Testis (tissue), 5 donors: Measurements from ENCODE around the gene TTLL3. TPM values are rescaled to one million over a fixed set of nuclear protein-coding genes. Genes with fewer than 3 reads are reported as not detected.

Source experiments
- DNase-seq: peaks from one replicate; pipeline ENCODE4 v3.0.0-alpha.2; 2019
- H3K27ac ChIP-seq, 2 donors: fragments of 200-600 bp; sonication (generic); one replicate each; pipeline ENCODE4 v1.5.1; 2019
- H3K27me3 ChIP-seq: fragments of 200-600 bp; sonication (generic); one replicate; pipeline ENCODE4 v1.5.1; 2019
- H3K36me3 ChIP-seq: fragments of 200-600 bp; sonication (generic); one replicate; pipeline ENCODE4 v1.5.1; 2017; ENCODE audit warnings: low read depth; ENCODE audit errors: missing control alignments
- H3K4me1 ChIP-seq: fragments of 200-600 bp; sonication (generic); one replicate; pipeline ENCODE4 v1.5.1; 2019
- H3K4me3 ChIP-seq, 2 donors: fragments of 200-600 bp; sonication (generic); one replicate each; pipeline ENCODE4 v1.5.1; 2017 to 2019
- H3K9me3 ChIP-seq: fragments of 200-600 bp; sonication (generic); one replicate; pipeline ENCODE4 v1.5.1; 2017
- POLR2A ChIP-seq: fragments of 450-650 bp; IDR thresholded peaks from one replicate; pipeline ENCODE4 v1.6.1; 2017; ENCODE audit warnings: antibody characterized with exemption, mild to moderate bottlenecking, moderate library complexity
- WGBS, 2 donors: methylation state at CpG; one replicate each; pipeline ENCODE4 v1.1.5; 2018; 5-methylcytosine and 5-hydroxymethylcytosine counted together
- intact Hi-C: fragments of 100-400 bp; cut with DNase I; formaldehyde crosslinking; loops from one replicate; pipeline ENCODE4 v1.15.1; 2023; ENCODE audit warnings: low total_unique reads
- long read RNA-seq, 2 donors: transcript quantifications; one replicate each; lab custom pipeline, GENCODE V29; 2026
- polyA plus RNA-seq: library from polyadenylated mRNA; stranded (reverse); fragments of 350-450 nt; fragmentation: Illumina TruSeq; extraction: RNeasy Lipid Tissue Mini Kit (QIAGEN cat#74804); gene quantifications from one replicate; pipeline ENCODE4 v1.2.3, GENCODE V29; 2014; ENCODE audit warnings: low read depth, low replicate concordance; ENCODE audit not compliant: insufficient read depth
- total RNA-seq, 2 donors: library from RNA; depleted of rRNA; stranded (reverse); fragments of >200 nt; gene quantifications; one replicate each; pipeline ENCODE4 v1.2.3, GENCODE V29; 2016
- TF ChIP-seq, protein P1 (sequence below), 3 experiments: fragments of 450-650 bp in 2 of 3; fragments of 200-600 bp in 1 of 3; sonication (generic) in 1 of 3; IDR thresholded peaks; one replicate each; pipeline ENCODE4 v1.5.1; 2016 to 2019; ENCODE audit warnings: antibody characterized with exemption in 3 of 3, mild to moderate bottlenecking in 2 of 3, moderate library complexity in 1 of 3

The TTLL3 gene, protein sequence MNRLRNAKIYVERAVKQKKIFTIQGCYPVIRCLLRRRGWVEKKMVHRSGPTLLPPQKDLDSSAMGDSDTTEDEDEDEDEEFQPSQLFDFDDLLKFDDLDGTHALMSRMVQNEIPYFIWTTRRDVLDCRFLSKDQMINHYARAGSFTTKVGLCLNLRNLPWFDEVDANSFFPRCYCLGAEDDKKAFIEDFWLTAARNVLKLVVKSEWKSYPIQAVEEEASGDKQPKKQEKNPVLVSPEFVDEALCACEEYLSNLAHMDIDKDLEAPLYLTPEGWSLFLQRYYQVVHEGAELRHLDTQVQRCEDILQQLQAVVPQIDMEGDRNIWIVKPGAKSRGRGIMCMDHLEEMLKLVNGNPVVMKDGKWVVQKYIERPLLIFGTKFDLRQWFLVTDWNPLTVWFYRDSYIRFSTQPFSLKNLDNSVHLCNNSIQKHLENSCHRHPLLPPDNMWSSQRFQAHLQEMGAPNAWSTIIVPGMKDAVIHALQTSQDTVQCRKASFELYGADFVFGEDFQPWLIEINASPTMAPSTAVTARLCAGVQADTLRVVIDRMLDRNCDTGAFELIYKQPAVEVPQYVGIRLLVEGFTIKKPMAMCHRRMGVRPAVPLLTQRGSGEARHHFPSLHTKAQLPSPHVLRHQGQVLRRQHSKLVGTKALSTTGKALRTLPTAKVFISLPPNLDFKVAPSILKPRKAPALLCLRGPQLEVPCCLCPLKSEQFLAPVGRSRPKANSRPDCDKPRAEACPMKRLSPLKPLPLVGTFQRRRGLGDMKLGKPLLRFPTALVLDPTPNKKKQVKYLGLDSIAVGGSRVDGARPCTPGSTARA
- total RNA-seq = 100 to 1,000 TPM; 142 to 163 TPM
- 104 TPM for polyA plus RNA-seq
- long read RNA-seq, donor 1, full-length matches to known transcripts = 2 of 2 reads
- long read RNA-seq, donor 1, partial matches to known transcripts = 0 of 2 reads
- long read RNA-seq, donor 1, other reads (novel, unspliced or antisense) = 0 of 2 reads
- long read RNA-seq, donor 2 = 0 reads

DNA sequence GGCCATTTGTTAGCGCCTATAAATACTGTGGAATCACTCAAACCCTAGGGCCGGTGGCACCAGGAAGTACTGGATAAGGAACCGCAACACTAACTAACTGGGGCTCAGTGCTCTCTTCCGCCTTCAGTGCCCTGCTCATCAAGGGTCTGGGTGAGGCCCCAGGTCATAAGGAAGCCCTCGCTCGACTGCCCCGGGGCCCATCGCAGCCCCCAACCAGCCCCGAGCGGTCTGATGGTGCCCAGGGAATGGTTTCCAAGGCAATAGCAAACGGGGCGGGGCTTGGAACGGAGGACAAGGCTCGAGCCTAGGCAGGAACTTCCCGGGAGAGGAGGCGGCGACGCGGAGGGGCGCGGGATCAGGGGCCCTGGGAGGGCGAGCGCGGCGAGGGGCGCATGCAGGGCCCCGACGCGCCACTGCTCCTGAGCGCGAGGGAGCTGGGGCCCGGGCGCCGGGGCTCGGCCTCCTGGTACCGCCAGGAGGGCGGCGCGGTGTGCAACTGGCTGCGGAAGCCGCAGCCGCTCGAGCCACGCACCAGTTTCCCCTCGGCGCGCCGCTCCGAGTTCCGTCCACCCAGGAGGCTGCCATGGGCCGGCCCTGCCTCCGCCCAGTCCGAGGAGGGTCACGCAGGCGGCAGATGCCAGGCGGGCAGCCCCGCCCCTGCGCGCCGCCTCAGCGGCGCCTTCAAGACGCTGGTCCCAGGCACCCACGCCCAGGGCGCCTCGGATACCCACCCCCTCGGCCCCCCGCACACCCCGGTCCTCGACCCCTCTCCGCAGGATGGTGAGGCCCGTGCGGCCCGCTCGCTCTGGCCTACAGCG lies at the start of gene TTLL3:
TSS of gene TTLL3 (plus strand) at position 648 of the 818 bp plus-strand sequence. CDS start 400 bp downstream, outside the sequence.
- TF ChIP-seq, protein P1, sequence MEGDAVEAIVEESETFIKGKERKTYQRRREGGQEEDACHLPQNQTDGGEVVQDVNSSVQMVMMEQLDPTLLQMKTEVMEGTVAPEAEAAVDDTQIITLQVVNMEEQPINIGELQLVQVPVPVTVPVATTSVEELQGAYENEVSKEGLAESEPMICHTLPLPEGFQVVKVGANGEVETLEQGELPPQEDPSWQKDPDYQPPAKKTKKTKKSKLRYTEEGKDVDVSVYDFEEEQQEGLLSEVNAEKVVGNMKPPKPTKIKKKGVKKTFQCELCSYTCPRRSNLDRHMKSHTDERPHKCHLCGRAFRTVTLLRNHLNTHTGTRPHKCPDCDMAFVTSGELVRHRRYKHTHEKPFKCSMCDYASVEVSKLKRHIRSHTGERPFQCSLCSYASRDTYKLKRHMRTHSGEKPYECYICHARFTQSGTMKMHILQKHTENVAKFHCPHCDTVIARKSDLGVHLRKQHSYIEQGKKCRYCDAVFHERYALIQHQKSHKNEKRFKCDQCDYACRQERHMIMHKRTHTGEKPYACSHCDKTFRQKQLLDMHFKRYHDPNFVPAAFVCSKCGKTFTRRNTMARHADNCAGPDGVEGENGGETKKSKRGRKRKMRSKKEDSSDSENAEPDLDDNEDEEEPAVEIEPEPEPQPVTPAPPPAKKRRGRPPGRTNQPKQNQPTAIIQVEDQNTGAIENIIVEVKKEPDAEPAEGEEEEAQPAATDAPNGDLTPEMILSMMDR (IDR thresholded peaks at IDR 0.05) = no peak
- TF ChIP-seq POLR2A = no peak
- peak; percentile 83 for DNase-seq
- intact Hi-C loops = loop anchor here (10.0 kb wide), 1 partner anchor 155 kb away; no protein-coding TSS in a partner anchor
- Histone ChIP-seq H3K9me3 (no peaks in the 10 kb centered on the region), H3K27ac (peak within 1 kb of the TSS; percentile 84 to 91), H3K36me3 (no peaks in the 10 kb centered on the region), H3K27me3 (no peaks in the 10 kb centered on the region), H3K4me3 (peak within 1 kb of the TSS; percentile 79 to 81), H3K4me1 (peaks cover 12% of the 10 kb centered on the region)
- WGBS, 2 donors = 0 to 1% methylated on average over 2 to 71 of the region's 76 CpGs

- WGBS, 2 donors = 84 to 91% methylated on average over 9 to 10 of the region's 10 CpGs
- intact Hi-C loops = no loop called here
- Histone ChIP-seq H3K4me1 (no peaks in the 10 kb centered on the region), H3K27me3 (no peaks in the 10 kb centered on the region), H3K36me3 (peaks cover 4% of the 10 kb centered on the region), H3K27ac (no peak overlapping the region), H3K9me3 (no peaks in the 10 kb centered on the region), H3K4me3 (no peak overlapping the region)
- TF ChIP-seq, protein P1 (IDR thresholded peaks at IDR 0.05) = no peak
- TF ChIP-seq POLR2A = no peak
- no peak for DNase-seq
Measured at GRCh38 chr3:9760779-9761505, 49.1 kb upstream of the TTLL3 start.

GRCh38 chr3:9761919-9762318 lies 48.1 kb upstream of the TTLL3 start:
- H3K27me3 ChIP-seq = no peaks in the 10 kb centered on the region
- intact Hi-C loops = no loop called here
- no peak for DNase-seq
- no peak overlapping the region for H3K27ac ChIP-seq
- H3K36me3 ChIP-seq = peaks cover under 1% of the 10 kb centered on the region
- no peaks in the 10 kb centered on the region for H3K9me3 ChIP-seq
- WGBS, 2 donors = 89 to 99% methylated on average over 5 of the region's 5 CpGs
- no peaks in the 10 kb centered on the region for H3K4me1 ChIP-seq
- H3K4me3 ChIP-seq = no peak overlapping the region
- TF ChIP-seq, protein P1 (IDR thresholded peaks at IDR 0.05) = no peak
- no peak for TF ChIP-seq POLR2A

DNA sequence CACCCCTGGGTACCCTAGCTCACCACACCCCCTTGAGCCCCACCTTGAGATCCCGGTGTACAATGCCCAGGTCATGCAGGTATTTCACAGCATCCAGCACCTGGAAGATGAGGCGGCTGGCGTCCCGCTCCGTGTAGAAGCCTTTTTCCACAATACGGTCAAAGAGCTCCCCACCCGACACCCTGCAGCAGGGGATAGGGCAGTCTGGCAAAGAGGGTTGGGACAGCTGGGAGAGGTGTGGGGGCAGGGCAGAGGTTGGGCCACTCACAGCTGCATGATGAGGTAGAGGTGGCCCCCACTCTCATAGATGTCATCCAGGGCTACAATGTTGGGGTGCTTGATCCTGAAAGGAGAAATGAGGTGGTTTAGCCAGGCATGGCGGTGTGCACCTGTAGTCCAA lies 47.2 kb upstream of the TTLL3 start:
- no peak for TF ChIP-seq POLR2A
- DNase-seq = no peak
- peaks cover 10% of the 10 kb centered on the region for H3K4me1 ChIP-seq
- H3K4me3 ChIP-seq = no peak overlapping the region
- H3K9me3 ChIP-seq = no peaks in the 10 kb centered on the region
- H3K36me3 ChIP-seq = no peaks in the 10 kb centered on the region
- no peak overlapping the region for H3K27ac ChIP-seq
- no peaks in the 10 kb centered on the region for H3K27me3 ChIP-seq
- intact Hi-C loops = no loop called here
- 84 to 94% methylated on average over 8 of the region's 8 CpGs for WGBS, 2 donors
